Measurements from ENCODE around the gene MMD2.

The MMD2 gene

GRCh38 chr7:4866528-4867496 is 92.2 kb downstream of the MMD2 start:
- DNase-seq = no peak

- no peak for DNase-seq
Observed at GRCh38 chr7:4862156-4862555, 96.8 kb downstream of the MMD2 start.

DNA sequence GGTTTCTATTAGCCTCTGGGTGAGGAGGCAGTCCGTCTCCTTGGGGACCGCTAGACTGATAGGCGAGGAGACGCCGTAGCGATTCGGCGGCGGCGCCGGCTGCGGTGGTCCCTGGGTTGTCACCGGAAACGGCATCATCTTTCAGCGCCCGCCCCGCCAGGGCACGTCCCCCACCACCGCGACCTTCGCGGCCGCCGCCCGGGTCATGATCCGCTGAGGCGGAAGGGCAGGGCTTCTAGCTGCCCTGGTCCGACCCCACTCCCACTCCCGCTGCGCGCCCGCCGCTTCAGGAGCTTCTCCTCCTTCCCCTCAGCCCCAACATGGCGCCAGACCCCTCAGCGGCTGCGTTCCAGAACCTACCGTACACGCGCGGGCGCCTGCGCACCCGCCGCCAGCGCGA is 97.3 kb downstream of the MMD2 start, which contains the start of gene PAPOLB:
Gene PAPOLB (minus strand): TSS at position 358 of the 400 bp plus-strand sequence. CDS start 220 bp downstream, at position 138.
- no peak for DNase-seq

GRCh38 chr7:4861227-4861626 is 97.8 kb downstream of the MMD2 start:
- DNase-seq = no peak

DNA sequence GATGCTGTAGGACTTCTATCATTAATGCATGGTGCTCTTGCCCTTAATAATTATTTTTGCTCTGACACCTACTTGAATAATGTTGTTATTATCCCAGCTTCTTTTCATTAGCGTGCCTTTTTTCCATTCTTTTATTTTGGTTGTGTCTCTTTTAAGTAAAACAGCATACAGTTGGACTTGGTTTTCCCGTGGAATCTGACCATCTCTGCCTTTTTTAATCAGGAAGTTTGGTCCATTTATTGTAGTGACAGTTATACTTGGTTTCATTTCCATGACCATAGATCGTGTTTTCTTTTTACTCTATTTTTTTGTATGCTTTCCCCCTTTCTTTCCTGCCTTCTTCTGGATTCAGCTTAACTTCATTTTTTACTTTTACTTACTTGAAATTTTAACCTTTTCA is 101.8 kb downstream of the MMD2 start:
- no peak for DNase-seq

- DNase-seq = peak; percentile 11
Observed at GRCh38 chr7:4856336-4857057, 102.5 kb downstream of the MMD2 start.

Data from NCI-H2029 (cell line).